Measurements from ENCODE around the gene SC5D. TPM values are rescaled to one million over a fixed set of nuclear protein-coding genes. Genes with fewer than 3 reads are reported as not detected.

SC5D gene
- total and polyA plus RNA-seq, 2 of the 8 experiments (the other 6 are each of a cell fraction or from before 2014, with no cell fraction given): 73.9 to 90.3 TPM

GRCh38 chr11:121281698-121282097 lies 10.9 kb upstream of the SC5D start:
- H3K27ac ChIP-seq (ENCODE audit: low read depth, low read length): no peak overlapping the region
- H3K4me1 ChIP-seq (replicated peaks in 1 of 4; ENCODE audit: control insufficient read depth in 3 of 4, insufficient read depth in 4 of 4, low read length in 3 of 4): no peaks in the 10 kb centered on the region
- 100% methylated on average over 4 of the region's 5 CpGs; no CpG with 5 or more reads in 1 of the 2 experiments for WGBS, 2 experiments (ENCODE audit: extremely low coverage in 1 of 2, insufficient coverage in 1 of 2, insufficient read length in 1 of 2, insufficient replicate concordance in 2 of 2, low coverage in 1 of 2, low lambda C conversion rate in 2 of 2, missing lambda C conversion rate in 1 of 2)
- no peak overlapping the region for H2BK12ac ChIP-seq (ENCODE audit: low read depth, low read length)
- H2BK15ac ChIP-seq (ENCODE audit: low read length): no peak overlapping the region
- ChIA-PET POLR2A (ENCODE audit: partially characterized antibody) (interaction anchor here (1.3 kb wide), 1 partner anchor 8 kb away, joined by 3 read pairs; no protein-coding TSS in a partner anchor), CTCF (ENCODE audit: partially characterized antibody) (interaction anchor here (0.5 to 1.6 kb wide), 3 partner anchors 31 to 709 kb away, joined by 3 read pairs; no protein-coding TSS in a partner anchor)
- no peak overlapping the region for H4K5ac ChIP-seq (ENCODE audit: insufficient read length, low read depth, low read length)
- H3K4me3 ChIP-seq (ENCODE audit: extremely low read depth in 1 of 4, insufficient read depth in 2 of 4, low read depth in 3 of 4, low read length in 4 of 4): no peak overlapping the region
- no peak overlapping the region for H3K56ac ChIP-seq (replicated peaks; ENCODE audit: insufficient read length, low read depth, low read length)
- H3K9me3 ChIP-seq (ENCODE audit: insufficient read depth in 2 of 2, low read depth in 1 of 2, low read length in 1 of 2): peaks cover 4 to 16% of the 10 kb centered on the region in 2 experiments; a peak in 3 of 4 replicates
- no peaks in the 10 kb centered on the region for H3K27me3 ChIP-seq (replicated peaks in 1 of 4; ENCODE audit: control insufficient read depth in 3 of 4, extremely low read depth in 1 of 4, insufficient read depth in 3 of 4, low read length in 3 of 4)
- FAIRE-seq (no peak), DNase-seq (ENCODE audit: low read depth in 1 of 2, low spot score in 2 of 2) (no peak)
- no peaks in the 10 kb centered on the region for H4K20me1 ChIP-seq (replicated peaks in 1 of 2; ENCODE audit: control insufficient read depth in 1 of 2, insufficient read depth in 2 of 2, low read length in 2 of 2)
- H3K79me2 ChIP-seq (ENCODE audit: control insufficient read depth in 1 of 2, insufficient read depth in 2 of 2, low read length in 2 of 2): no peaks in the 10 kb centered on the region
- no peak overlapping the region for H2AK5ac ChIP-seq (ENCODE audit: low read depth, low read length)
- H3K4ac ChIP-seq (replicated peaks; ENCODE audit: insufficient read length, low read depth, low read length): no peak overlapping the region
- H3K14ac ChIP-seq (ENCODE audit: insufficient read length): no peak overlapping the region
- H3K23ac ChIP-seq (ENCODE audit: insufficient read length): no peak overlapping the region
- H3K36me3 ChIP-seq (ENCODE audit: control insufficient read depth in 2 of 4, insufficient read depth in 4 of 4, low read length in 3 of 4): no peaks in the 10 kb centered on the region
- no peak overlapping the region for H2BK5ac ChIP-seq (ENCODE audit: low read depth, low read length)
- H2BK120ac ChIP-seq (replicated peaks; ENCODE audit: low read depth, low read length): no peak overlapping the region
- no peak overlapping the region for H2AFZ ChIP-seq (ENCODE audit: low read length)
- H3K79me1 ChIP-seq (ENCODE audit: low read depth, low read length): no peaks in the 10 kb centered on the region
- TF ChIP-seq KDM1A (IDR thresholded peaks at IDR 0.05; ENCODE audit: borderline replicate concordance, low read length) (no peak), TAF1 (IDR thresholded peaks at IDR 0.05; ENCODE audit: low read depth, low read length) (no peak), ATF3 (IDR thresholded peaks at IDR 0.05; ENCODE audit: insufficient read depth, low read depth, low read length) (no peak), BCL11A (IDR thresholded peaks at IDR 0.05; ENCODE audit: low read depth in 2 of 2, low read length in 2 of 2) (no peak)
- H4K91ac ChIP-seq (replicated peaks; ENCODE audit: insufficient read length, low read length): no peak overlapping the region
- H2BK20ac ChIP-seq (ENCODE audit: low read length): no peak overlapping the region
- no peak overlapping the region for H3K9ac ChIP-seq (replicated peaks in 1 of 4; ENCODE audit: extremely low read depth in 1 of 4, low read depth in 3 of 4, low read length in 3 of 4)
- no peaks in the 10 kb centered on the region for H3K23me2 ChIP-seq (ENCODE audit: low read depth, low read length)
- H4K8ac ChIP-seq (ENCODE audit: extremely low read depth, insufficient read depth, low read length): no peak overlapping the region
- no peak overlapping the region for H3K4me2 ChIP-seq (ENCODE audit: insufficient read depth in 1 of 2, low read depth in 2 of 2, low read length in 2 of 2)
- H3K18ac ChIP-seq (ENCODE audit: extremely low read depth, low read length): no peak overlapping the region

All from H1 (cell line).